ENCODE measurements around the gene MRPL44.

The MRPL44 gene

DNA sequence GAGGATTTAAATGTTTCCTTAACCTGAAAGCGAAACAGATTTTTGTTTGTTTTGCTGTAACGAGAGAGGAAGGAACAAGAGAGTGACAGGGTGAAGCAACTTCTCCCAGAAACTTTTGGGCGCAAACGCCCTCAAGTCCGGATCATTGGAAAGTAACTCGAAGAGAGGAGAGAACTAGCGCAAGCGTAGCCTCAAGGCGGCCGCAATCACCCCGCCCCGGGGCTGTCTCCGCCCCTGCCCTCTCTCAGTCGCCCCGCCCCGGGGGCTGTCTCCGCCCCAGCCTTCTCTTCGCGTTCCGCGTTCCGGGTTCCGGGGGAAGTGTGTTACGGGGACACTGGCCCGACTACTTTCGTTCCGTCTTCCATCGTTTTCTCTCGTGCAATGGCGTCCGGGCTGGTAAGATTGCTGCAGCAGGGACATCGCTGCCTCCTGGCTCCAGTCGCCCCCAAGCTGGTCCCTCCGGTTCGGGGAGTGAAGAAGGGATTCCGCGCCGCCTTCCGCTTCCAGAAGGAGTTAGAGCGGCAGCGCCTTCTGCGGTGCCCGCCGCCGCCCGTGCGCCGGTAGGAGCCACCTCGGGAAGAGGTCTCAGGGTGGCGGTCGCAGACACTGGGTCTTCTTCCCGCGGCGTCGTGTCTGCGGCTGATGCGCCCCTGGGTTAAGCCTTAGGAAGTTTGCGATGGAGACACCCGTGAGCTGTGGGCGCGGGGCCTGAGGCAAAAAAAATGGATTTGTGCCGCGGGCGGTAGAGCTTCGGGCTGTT, at the start of gene MRPL44:
TSS of gene MRPL44 (plus strand) at position 372 of the 760 bp plus-strand sequence. CDS start at position 382, 10 bp downstream.
- DNase-seq: peak; percentile 80

GRCh38 chr2:223908304-223908998, 48.8 kb upstream of the MRPL44 start:
- DNase-seq: no peak

DNA sequence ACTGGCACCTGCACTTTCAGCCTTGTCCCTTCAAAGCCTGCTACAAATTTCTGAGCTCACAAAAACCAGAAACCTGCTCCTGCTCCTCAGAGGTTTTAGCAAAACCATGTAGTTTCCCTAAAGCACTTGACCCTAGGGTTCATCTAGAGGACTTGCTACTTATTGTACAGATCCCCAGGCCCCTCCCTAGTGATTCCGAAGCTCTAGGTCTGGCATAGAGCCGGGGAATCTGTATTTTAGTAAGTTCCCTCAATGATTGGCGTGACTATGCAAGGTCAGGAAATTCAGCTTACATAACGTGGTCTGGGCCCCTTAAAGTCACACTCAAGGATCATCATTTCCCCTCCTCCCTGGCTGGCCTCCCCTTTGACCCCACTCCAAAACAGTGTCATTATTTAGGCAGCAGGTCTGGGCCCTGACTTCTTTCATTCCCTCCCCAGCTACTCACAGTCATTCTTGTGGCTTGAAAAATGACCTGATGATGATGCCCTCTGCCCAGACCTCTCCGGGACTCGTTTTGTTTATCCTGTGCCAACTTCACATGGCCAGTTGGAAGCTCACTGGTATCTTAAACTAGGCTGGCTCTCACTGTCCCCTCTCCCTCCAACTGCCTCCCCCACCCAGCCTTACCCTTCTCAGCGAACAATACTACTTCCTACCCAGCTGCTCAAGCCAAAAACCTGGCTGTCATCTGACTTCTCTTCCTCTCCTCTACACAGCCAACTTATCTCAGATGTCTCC, 48.1 kb upstream of the MRPL44 start:
- DNase-seq: no peak

GRCh38 chr2:223914324-223914723, 42.9 kb upstream of the MRPL44 start:
- no peak for DNase-seq

- no peak for DNase-seq
Measured at GRCh38 chr2:223915071-223915470, 42.2 kb upstream of the MRPL44 start.

GRCh38 chr2:223916181-223916920, 40.9 kb upstream of the MRPL44 start:
- no peak for DNase-seq

GRCh38 chr2:223918671-223919134, 38.6 kb upstream of the MRPL44 start:
- no peak for DNase-seq

DNA sequence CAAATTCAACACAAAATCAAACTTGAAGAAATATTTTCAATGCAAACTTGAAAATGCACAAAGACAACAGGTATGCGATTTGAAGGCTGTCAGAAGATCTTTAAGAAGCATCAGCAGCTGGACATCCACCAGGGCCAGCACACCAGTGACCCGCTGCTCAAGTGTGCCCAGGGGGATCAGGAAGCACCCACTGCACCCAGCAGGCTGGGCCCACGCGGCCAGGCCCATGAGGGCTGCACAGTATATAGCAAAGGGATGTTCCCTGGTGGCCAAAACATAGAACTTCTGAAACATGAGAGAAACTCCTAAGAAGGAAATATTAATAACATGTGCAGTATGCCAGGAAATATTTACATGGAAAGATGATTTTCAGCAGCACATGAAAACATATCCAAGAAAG, 37.2 kb upstream of the MRPL44 start:
- no peak for DNase-seq

DNA sequence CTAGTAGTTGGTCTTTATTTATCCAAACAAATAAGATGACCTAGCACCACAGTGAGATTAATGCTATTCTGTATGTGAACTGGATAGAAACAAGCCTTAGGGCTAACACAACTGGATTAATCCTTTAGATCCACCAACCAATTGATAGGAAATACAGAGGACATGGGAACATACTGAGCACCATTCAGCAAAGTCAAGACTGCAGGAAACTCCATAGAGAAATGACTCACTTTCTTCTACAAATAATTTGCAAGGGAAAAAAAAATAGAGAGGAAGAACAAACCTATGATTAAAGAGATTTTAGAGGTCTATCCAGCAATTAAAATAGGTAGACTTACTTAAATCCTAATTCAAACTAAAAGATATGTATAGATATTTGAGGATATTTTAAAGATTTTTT, 36.1 kb upstream of the MRPL44 start:
- no peak for DNase-seq

GRCh38 chr2:223922308-223922707, 35.0 kb upstream of the MRPL44 start:
- no peak for DNase-seq

DNA sequence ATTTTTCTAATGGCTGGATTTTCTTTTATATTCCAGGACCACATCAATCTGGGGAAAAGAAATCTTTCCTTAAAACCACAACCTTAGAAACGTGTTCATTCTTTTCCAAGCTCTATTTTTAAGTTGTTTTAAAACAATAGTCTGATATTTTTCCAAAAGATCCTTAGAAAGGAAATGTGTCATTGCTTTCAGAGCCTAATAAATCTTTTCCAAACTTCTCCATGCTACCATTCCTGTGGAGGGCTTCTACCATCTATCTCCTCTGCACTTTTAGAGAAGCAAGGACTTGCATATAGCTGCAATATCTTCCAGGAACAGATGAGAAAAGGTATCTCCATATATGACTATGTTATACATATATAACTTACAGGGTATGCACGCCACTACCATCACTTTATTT, 33.3 kb upstream of the MRPL44 start:
- no peak for DNase-seq

GRCh38 chr2:223925106-223925505, 32.2 kb upstream of the MRPL44 start:
- DNase-seq: no peak

- no peak for DNase-seq
Measured at GRCh38 chr2:223928113-223929006, 28.9 kb upstream of the MRPL44 start.

DNA sequence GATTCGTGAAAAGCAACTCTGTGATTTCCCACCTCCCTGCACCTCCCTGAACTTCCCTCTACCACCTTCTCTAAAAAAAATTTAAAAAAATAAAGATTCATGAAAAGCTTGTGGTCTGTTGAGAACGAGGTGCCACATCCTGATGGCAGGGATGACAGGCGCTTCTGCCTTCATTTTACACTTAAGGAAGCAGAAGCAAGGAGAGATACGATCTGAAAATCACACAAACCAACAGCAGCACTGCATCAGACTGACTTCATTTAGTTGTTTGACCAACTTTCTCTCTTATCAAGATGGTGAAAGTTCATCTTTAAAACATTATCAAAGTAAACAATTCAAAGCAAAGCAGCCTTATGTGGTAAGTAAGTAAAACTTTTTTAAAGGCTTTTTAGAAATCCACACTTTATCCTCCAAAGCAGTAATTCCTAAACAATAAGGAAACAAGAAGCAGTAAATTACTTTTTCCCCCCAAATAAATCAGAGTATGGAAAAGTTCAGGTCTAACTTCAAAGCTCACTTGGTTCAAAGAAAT, 27.6 kb upstream of the MRPL44 start:
- DNase-seq: no peak

GRCh38 chr2:223930103-223930976, 26.9 kb upstream of the MRPL44 start:
- DNase-seq: no peak

GRCh38 chr2:223932816-223933800, 24.2 kb upstream of the MRPL44 start:
- no peak for DNase-seq

DNA sequence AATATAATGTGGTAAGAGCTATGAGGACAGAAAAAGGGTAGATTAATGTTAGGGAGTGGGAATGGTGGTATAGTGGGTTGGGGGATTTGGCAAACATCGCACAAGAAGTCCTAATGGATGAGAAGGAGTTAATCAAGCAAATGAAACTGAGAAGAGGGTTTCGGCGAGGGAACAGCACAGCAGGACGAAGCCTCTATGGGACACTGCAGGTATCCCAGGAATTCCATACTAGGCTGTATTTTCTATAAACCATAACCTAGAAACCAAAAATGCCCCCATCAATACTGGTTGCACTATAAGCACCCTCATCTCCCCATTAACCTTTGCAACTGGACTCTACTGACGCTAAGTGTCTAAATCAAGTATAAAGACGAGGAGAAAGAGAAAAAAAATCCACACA, 22.4 kb upstream of the MRPL44 start:
- no peak for DNase-seq

DNA sequence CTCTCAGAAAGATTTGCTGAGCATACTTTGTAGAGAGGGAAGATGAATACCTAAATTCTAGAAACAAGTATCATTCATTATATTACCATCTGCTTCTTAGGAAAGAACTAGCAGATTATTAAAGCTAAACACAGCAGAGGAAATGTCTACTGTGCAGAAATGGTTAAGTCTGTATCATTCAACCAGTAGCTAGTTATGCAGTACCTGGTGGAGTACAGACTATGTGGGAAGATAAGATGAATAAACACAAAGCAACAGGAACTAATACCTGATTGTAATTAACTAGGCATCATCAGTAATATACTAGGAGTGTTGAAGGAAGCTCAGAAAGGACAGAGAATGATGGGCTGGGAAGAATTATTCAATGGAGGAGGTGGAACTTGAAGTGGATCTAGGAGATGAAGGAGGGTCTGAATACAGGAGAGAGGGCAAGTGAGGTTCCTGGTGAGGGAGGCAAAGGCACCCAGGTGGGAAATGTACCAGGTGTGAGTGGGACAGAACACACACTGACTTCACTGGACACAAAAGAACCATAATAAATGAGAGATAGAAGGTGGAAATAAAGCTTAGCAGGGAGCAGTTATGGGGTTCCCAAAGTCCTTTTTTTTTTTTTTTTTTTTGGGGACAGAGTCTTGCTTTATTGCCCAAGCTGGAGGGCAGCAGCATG, 21.7 kb upstream of the MRPL44 start:
- no peak for DNase-seq

GRCh38 chr2:223936862-223937326, 20.4 kb upstream of the MRPL44 start:
- DNase-seq: no peak

All from NCI-H748 treated with DMSO at 0.1 percent for 48 hours (cell line).